Gastrocnemius medialis (tissue), 4 donors: ENCODE measurements around the gene MRPL48.

Experiments used
- POLR2A ChIP-seq, 2 donors: fragments of 450-650 bp; IDR thresholded peaks; one replicate each; pipeline ENCODE4 v1.6.1; 2017; ENCODE audit warnings: antibody characterized with exemption in 2 of 2, mild to moderate bottlenecking in 2 of 2, moderate library complexity in 2 of 2
- TF ChIP-seq, protein P1 (sequence below), 5 experiments: fragments of 450-650 bp in 3 of 5; fragments of 200-600 bp in 2 of 5; sonication (generic) in 2 of 5; IDR thresholded peaks in 4 of 5; conservative IDR thresholded peaks in 1 of 5; 1 replicate in 4 of 5; 2 replicates in 1 of 5; pipeline ENCODE4 v1.5.1; 2016 to 2019; ENCODE audit warnings: antibody characterized with exemption in 5 of 5, mild to moderate bottlenecking in 3 of 5, moderate library complexity in 3 of 5

DNA sequence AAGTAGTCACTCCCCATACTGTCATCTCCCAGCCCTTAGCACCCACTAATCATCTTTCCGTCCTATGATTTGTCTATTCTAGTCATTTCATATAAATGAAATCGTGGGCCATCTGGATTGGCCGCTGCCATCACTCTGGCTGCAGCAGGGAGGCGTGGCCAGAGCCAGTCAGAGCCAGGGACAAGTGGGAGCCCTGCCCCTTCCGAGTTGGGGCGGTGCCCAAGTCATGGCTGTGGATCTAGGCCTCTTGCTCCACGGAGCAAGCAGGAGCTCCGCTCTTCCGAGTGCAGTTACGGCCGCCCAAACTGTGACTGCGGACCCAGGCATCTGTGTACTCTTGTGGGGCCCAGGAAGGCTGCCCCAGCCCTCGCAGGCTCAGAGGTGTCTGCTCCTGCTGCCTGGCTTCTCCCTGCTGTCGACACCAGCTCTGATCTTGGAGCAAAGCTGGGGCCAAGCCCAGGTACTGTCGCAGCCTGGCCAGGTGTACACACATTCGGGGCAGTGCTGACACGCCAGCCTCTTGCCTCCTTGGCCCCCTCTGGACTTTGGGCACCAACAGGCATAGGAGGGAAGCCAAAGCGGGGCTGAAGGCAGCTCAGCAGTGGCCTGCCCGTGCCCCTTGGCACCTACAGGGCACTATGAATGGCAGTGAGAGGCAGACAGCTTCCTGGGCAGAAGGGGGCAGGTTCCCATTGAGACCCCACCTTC, 8.4 kb downstream of the MRPL48 start:
- TF ChIP-seq, protein P1, sequence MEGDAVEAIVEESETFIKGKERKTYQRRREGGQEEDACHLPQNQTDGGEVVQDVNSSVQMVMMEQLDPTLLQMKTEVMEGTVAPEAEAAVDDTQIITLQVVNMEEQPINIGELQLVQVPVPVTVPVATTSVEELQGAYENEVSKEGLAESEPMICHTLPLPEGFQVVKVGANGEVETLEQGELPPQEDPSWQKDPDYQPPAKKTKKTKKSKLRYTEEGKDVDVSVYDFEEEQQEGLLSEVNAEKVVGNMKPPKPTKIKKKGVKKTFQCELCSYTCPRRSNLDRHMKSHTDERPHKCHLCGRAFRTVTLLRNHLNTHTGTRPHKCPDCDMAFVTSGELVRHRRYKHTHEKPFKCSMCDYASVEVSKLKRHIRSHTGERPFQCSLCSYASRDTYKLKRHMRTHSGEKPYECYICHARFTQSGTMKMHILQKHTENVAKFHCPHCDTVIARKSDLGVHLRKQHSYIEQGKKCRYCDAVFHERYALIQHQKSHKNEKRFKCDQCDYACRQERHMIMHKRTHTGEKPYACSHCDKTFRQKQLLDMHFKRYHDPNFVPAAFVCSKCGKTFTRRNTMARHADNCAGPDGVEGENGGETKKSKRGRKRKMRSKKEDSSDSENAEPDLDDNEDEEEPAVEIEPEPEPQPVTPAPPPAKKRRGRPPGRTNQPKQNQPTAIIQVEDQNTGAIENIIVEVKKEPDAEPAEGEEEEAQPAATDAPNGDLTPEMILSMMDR (IDR thresholded peaks at IDR 0.05 in 4 of 5, conservative IDR thresholded peaks at IDR 0.05 in 1 of 5) = no peak
- TF ChIP-seq POLR2A (IDR thresholded peaks at IDR 0.05) = no peak
